ENCODE measurements around the gene AGO3.
"Not testable (repeated sequence)": the region's sequence is repeated elsewhere in the genome, so short reads cannot be mapped to it uniquely, and the experiment has no call there.

The AGO3 gene

GRCh38 chr1:35930593-35931445, at the start of gene AGO3:
Gene AGO3 (plus strand): TSS chr1:35931105. CDS start chr1:35931427, 322 bp downstream.
- peak; percentile 73 for DNase-seq (ENCODE audit: low read depth)

GRCh38 chr1:35881850-35882273, 49.0 kb upstream of the AGO3 start:
- DNase-seq (ENCODE audit: low read depth), result no peak

GRCh38 chr1:35882586-35882944, 48.3 kb upstream of the AGO3 start:
- no peak for DNase-seq (ENCODE audit: low read depth)

- peak; percentile 91 for DNase-seq (ENCODE audit: low read depth)
Measured at GRCh38 chr1:35882945-35883634, 47.8 kb upstream of the AGO3 start, which contains the start of gene AGO1. Gene AGO1 (plus strand): TSS chr1:35883209. CDS start chr1:35883422, 213 bp downstream.

GRCh38 chr1:35883635-35884101, 47.2 kb upstream of the AGO3 start:
- no peak for DNase-seq (ENCODE audit: low read depth)

- no peak for DNase-seq (ENCODE audit: low read depth)
Measured at GRCh38 chr1:35884934-35885333, 46.0 kb upstream of the AGO3 start.

- no peak for DNase-seq (ENCODE audit: low read depth)
Measured at GRCh38 chr1:35885961-35886558, 44.8 kb upstream of the AGO3 start.

GRCh38 chr1:35886577-35887431, 44.1 kb upstream of the AGO3 start:
- no peak for DNase-seq (ENCODE audit: low read depth)

GRCh38 chr1:35887508-35887907, 43.4 kb upstream of the AGO3 start:
- no peak for DNase-seq (ENCODE audit: low read depth)

DNA sequence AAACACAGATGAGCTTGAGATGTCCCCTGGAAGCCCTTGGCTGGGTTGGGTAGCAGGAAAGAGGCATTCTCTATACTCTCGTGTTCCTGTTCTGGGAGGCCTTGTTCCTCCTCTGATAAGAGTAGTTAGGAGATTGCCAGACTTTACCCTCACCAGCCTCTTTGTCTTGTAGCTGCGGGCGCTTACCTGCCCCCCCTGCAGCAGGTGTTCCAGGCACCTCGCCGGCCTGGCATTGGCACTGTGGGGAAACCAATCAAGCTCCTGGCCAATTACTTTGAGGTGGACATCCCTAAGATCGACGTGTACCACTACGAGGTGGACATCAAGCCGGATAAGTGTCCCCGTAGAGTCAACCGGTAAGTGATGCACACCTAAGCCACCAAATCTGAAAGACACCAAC, 42.6 kb upstream of the AGO3 start:
- no peak for DNase-seq (ENCODE audit: low read depth)

- DNase-seq (ENCODE audit: low read depth), result not testable (repeated sequence)
Measured at GRCh38 chr1:35888981-35889380, 41.9 kb upstream of the AGO3 start.

DNA sequence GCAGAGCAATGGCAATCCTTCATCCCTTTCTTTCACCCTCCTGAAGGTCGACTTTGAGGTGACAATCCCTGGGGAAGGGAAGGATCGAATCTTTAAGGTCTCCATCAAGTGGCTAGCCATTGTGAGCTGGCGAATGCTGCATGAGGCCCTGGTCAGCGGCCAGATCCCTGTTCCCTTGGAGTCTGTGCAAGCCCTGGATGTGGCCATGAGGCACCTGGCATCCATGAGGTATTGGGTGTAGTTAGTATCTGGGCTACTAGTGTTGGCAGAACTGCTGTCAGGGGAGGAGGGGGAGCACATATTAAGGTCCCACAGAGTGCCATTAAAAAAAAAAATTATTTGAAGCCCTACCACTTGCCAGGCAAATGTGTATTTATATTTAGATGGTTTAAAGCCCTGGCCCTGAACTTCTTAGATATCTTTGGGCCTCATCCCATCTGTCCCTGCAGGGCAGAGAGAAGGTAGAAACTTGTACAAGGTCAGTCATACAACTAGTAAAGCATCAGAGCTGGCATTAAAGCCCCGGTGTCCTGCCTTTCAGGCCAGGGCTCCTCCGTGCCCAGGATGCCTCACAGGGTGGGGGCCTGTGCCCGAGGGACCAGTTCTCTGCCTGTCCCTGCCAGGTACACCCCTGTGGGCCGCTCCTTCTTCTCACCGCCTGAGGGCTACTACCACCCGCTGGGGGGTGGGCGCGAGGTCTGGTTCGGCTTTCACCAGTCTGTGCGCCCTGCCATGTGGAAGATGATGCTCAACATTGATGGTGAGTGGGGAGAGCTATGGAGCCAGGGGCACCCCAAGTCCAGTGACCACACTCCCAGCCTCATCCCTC, 37.6 kb upstream of the AGO3 start:
- DNase-seq (ENCODE audit: low read depth), result no peak

GRCh38 chr1:35894183-35894582, 36.7 kb upstream of the AGO3 start:
- DNase-seq (ENCODE audit: low read depth), result no peak

- no peak for DNase-seq (ENCODE audit: low read depth)
Measured at GRCh38 chr1:35894656-35895055, 36.2 kb upstream of the AGO3 start.

GRCh38 chr1:35899941-35900340, 31.0 kb upstream of the AGO3 start:
- no peak for DNase-seq (ENCODE audit: low read depth)

GRCh38 chr1:35901235-35901634, 29.7 kb upstream of the AGO3 start:
- DNase-seq (ENCODE audit: low read depth), result no peak

DNA sequence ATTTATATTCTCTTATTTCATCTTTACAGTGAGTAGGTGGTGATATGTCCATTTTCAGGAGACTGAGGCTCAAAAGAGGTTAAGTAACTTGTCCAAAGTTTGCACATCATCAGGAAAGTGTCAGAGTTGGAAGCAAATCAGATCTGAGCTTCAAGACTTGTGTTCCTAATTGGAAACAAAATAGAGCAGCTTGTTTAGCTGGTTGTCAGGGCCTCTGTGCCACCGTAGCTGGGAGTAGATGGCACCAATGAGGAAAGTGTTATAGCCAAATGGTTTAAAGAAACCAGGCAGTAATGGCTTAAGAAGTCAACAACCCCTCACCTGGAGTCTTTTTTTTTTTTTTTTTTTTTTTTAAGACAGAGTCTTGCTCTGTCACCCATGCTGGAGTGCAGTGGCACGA, 28.2 kb upstream of the AGO3 start:
- no peak for DNase-seq (ENCODE audit: low read depth)

DNA sequence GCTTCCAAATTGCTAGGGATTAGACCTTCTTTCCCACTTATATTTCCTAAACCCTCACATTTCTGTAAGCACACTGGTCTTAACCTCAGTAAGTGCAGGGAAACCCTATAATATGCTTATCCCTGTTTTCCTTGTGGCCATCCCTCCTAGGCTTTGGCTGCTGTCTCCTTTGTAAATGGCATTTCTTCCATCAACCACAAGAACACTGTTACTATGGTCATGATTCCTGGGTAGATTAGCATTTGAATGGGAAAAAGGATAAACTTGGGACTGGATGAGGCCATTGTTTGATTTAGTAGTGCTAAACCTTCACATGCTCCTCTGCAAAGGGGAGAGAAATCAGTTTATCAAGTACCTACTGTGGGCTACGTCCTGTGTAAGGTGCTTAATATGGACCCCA, 16.2 kb upstream of the AGO3 start:
- DNase-seq (ENCODE audit: low read depth), result no peak

DNA sequence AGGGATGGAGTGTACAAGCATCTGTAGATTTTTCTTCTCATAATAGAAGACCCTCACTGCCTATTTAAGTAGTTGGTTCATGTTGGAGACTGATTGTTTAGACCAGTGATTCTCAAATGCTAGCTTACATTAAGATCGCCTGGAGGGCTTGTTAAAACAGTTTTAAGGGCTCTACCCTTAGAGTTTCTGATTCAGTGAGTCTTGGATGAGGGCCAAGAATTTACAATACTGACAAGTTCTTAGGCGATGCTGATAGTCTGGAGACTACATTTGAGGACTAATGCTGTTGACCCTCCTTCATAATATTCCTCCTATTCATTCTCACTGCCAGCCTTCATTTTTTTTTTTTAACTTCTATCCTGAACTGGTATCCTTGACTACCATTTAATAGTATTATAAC, 15.2 kb upstream of the AGO3 start:
- no peak for DNase-seq (ENCODE audit: low read depth)

- DNase-seq (ENCODE audit: low read depth), result peak; percentile 76
Measured at GRCh38 chr1:35923791-35924221, 7.1 kb upstream of the AGO3 start.

DNA sequence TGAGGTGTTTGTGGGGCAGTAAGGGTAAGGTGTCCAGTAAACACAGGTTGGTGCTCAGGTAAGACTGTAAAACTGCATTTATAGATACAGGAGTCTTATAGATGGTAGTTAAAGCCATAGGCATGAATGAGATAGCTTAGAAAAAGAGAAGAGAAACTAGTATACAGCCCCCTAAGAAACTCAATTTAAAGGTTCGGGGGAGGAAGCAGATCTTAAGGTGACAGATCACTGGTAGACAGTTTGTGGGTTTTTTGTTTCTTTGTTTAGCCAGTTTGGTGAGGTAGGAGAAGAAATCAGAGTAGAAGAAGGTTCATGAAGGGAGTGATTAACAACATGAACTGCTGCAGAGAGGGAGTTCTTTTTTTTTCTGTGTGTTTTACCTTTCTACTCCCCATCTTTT, 6.1 kb upstream of the AGO3 start:
- DNase-seq (ENCODE audit: low read depth), result no peak
